HEK293 (cell line): ENCODE results near the gene LCMT1.

Source experiments
- CTCF ChIA-PET: fragments of 350-600 bp; formaldehyde crosslinking; extraction: SDS; loops from one replicate; lab custom pipeline; 2021; ENCODE audit warnings: antibody characterized with exemption; lab: Yijun Ruan, JAX
- POLR2A ChIA-PET: fragments of 300-600 bp; formaldehyde crosslinking; extraction: SDS; loops from one replicate; lab custom pipeline; 2020; ENCODE audit warnings: antibody characterized with exemption, inconsistent platforms; lab: Yijun Ruan, JAX
- H3K27ac ChIP-seq: fragments of 200-500 bp; sonication (Bioruptor generic); 2 replicates; pipeline ENCODE4 v1.5.1; 2014; ENCODE audit warnings: low read depth, low read length, control low read depth, inconsistent platforms; ENCODE audit errors: extremely low read depth
- H3K36me3 ChIP-seq, 2 experiments: fragments of 200-500 bp in 1 of 2; sonication (Bioruptor generic) in 1 of 2; 1 replicate in 1 of 2; 2 replicates in 1 of 2; pipeline ENCODE4 v1.5.1; 2014 to 2017; ENCODE audit warnings: inconsistent platforms in 2 of 2, low read length in 2 of 2; ENCODE audit not compliant: control insufficient read depth in 2 of 2, insufficient read depth in 1 of 2
- H3K4me1 ChIP-seq: fragments of 200-500 bp; sonication (Bioruptor generic); 2 replicates; pipeline ENCODE4 v1.5.1; 2014; ENCODE audit warnings: mild to moderate bottlenecking, low read length, inconsistent platforms; ENCODE audit not compliant: control insufficient read depth, insufficient read depth
- H3K4me3 ChIP-seq: 2 replicates; pipeline ENCODE4 v1.5.1; 2011; ENCODE audit warnings: low read depth, mild to moderate bottlenecking, control low read depth, low read length, moderate library complexity
- H3K9me3 ChIP-seq: fragments of 200-500 bp; sonication (Bioruptor generic); 2 replicates; pipeline ENCODE4 v1.5.1; 2014; ENCODE audit warnings: low read depth, low read length, inconsistent platforms; ENCODE audit not compliant: control insufficient read depth, insufficient read depth
- ELK4 ChIP-seq: IDR thresholded peaks from 2 replicates; pipeline ENCODE4 v1.6.1; 2011; ENCODE audit warnings: mild to moderate bottlenecking, low read depth, low read length, borderline replicate concordance
- GLIS1 ChIP-seq: fragments of 450-650 bp; formaldehyde crosslinking; IDR thresholded peaks from 2 replicates; pipeline ENCODE4 v1.5.1; 2016; ENCODE audit warnings: missing biosample characterization, missing genetic modification characterization
- KLF1 ChIP-seq: fragments of 450-650 bp; formaldehyde crosslinking; IDR thresholded peaks from 2 replicates; pipeline ENCODE4 v1.5.1; 2016; ENCODE audit warnings: missing biosample characterization, missing genetic modification characterization
- KLF16 ChIP-seq: fragments of 450-650 bp; formaldehyde crosslinking; IDR thresholded peaks from 2 replicates; pipeline ENCODE4 v1.5.1; 2017; ENCODE audit warnings: missing biosample characterization, missing genetic modification characterization
- KLF9 ChIP-seq: fragments of 450-650 bp; formaldehyde crosslinking; IDR thresholded peaks from 2 replicates; pipeline ENCODE4 v1.5.1; 2016; ENCODE audit warnings: missing biosample characterization, missing genetic modification characterization, low read depth
- PATZ1 ChIP-seq: fragments of 450-650 bp; formaldehyde crosslinking; IDR thresholded peaks from 2 replicates; pipeline ENCODE4 v1.5.1; 2016; ENCODE audit warnings: missing biosample characterization, missing genetic modification characterization
- PRDM2 ChIP-seq: fragments of 450-650 bp; formaldehyde crosslinking; IDR thresholded peaks from 2 replicates; pipeline ENCODE4 v1.5.1; 2016; ENCODE audit warnings: missing biosample characterization, missing genetic modification characterization, borderline replicate concordance
- REST ChIP-seq: fragments of 450-650 bp; formaldehyde crosslinking; IDR thresholded peaks from 2 replicates; pipeline ENCODE4 v1.5.1; 2016; ENCODE audit warnings: missing biosample characterization, missing genetic modification characterization
- SP2 ChIP-seq: fragments of 450-650 bp; formaldehyde crosslinking; IDR thresholded peaks from 2 replicates; pipeline ENCODE4 v1.5.1; 2016; ENCODE audit warnings: missing biosample characterization, missing genetic modification characterization
- SP3 ChIP-seq: fragments of 450-650 bp; formaldehyde crosslinking; IDR thresholded peaks from 2 replicates; pipeline ENCODE4 v1.5.1; 2016; ENCODE audit warnings: missing biosample characterization, missing genetic modification characterization
- ZBTB17 ChIP-seq: fragments of 450-650 bp; formaldehyde crosslinking; IDR thresholded peaks from 2 replicates; pipeline ENCODE4 v1.5.1; 2016; ENCODE audit warnings: missing biosample characterization, missing genetic modification characterization
- ZBTB26 ChIP-seq: fragments of 450-650 bp; formaldehyde crosslinking; optimal IDR thresholded peaks from 2 replicates; pipeline ENCODE3; 2016; ENCODE audit warnings: missing biosample characterization, mild to moderate bottlenecking, missing genetic modification characterization
- ZBTB8A ChIP-seq: fragments of 450-650 bp; formaldehyde crosslinking; IDR thresholded peaks from 2 replicates; pipeline ENCODE4 v1.5.1; 2016; ENCODE audit warnings: missing biosample characterization, missing genetic modification characterization
- ZFP69B ChIP-seq: fragments of 450-650 bp; formaldehyde crosslinking; IDR thresholded peaks from 2 replicates; pipeline ENCODE4 v1.5.1; 2016; ENCODE audit warnings: missing biosample characterization, missing genetic modification characterization
- ZNF138 ChIP-seq: fragments of 450-650 bp; formaldehyde crosslinking; IDR thresholded peaks from 2 replicates; pipeline ENCODE4 v1.5.1; 2016; ENCODE audit warnings: missing biosample characterization, missing genetic modification characterization, borderline replicate concordance
- ZNF16 ChIP-seq: fragments of 450-650 bp; formaldehyde crosslinking; IDR thresholded peaks from 2 replicates; pipeline ENCODE4 v1.5.1; 2016; ENCODE audit warnings: low read depth, missing biosample characterization, missing genetic modification characterization
- ZNF248 ChIP-seq: fragments of 450-650 bp; formaldehyde crosslinking; IDR thresholded peaks from 2 replicates; pipeline ENCODE4 v1.5.1; 2017; ENCODE audit warnings: missing biosample characterization, missing genetic modification characterization
- ZNF335 ChIP-seq: fragments of 450-650 bp; formaldehyde crosslinking; conservative IDR thresholded peaks from 2 replicates; pipeline ENCODE4 v1.5.1; 2016; ENCODE audit warnings: missing biosample characterization, missing genetic modification characterization
- ZNF394 ChIP-seq: fragments of 450-650 bp; formaldehyde crosslinking; IDR thresholded peaks from 2 replicates; pipeline ENCODE4 v1.5.1; 2016; ENCODE audit warnings: missing biosample characterization, missing genetic modification characterization, mild to moderate bottlenecking, moderate library complexity, borderline replicate concordance
- ZNF530 ChIP-seq: fragments of 450-650 bp; formaldehyde crosslinking; IDR thresholded peaks from 2 replicates; pipeline ENCODE4 v1.5.1; 2016; ENCODE audit warnings: low read depth, missing biosample characterization, missing genetic modification characterization
- ZNF561 ChIP-seq: fragments of 450-650 bp; IDR thresholded peaks from 2 replicates; pipeline ENCODE4 v1.5.1; 2018; ENCODE audit warnings: missing biosample characterization, missing genetic modification characterization, borderline replicate concordance

The LCMT1 gene

GRCh38 chr16:25066747-25067631 lies 44.6 kb upstream of the LCMT1 start:
- Histone ChIP-seq H3K36me3 (no peaks in the 10 kb centered on the region), H3K4me1 (no peaks in the 10 kb centered on the region), H3K9me3 (no peaks in the 10 kb centered on the region), H3K27ac (peak overlapping the region; percentile 25; the same call in 1 of the 2 replicates), H3K4me3 (peak overlapping the region; percentile 65)
- CTCF ChIA-PET = interaction anchor here (0.7 to 1.3 kb wide), 2 partner anchors 39 to 43 kb away, joined by 3 to 4 read pairs; no protein-coding TSS in a partner anchor
- POLR2A ChIA-PET = interaction anchor here (0.5 to 1.7 kb wide), 11 partner anchors 9 to 1312 kb away, joined by 3 to 12 read pairs (median 3); partner anchors contain the start of genes ARHGAP17 and LCMT1
- TF ChIP-seq SP3 (tag by site-specific recombination) (peak; percentile 77), ELK4 (no peak), ZNF248 (tag by site-specific recombination) (no peak), ZBTB17 (peak; percentile 93), ZNF561 (tag by site-specific recombination) (no peak), ZNF335 (tag by site-specific recombination) (peak; percentile 87), GLIS1 (peak; percentile 40; the same call in 1 of the 2 replicates), ZNF394 (tag by site-specific recombination) (0 out of 2 replicates have a peak, but pooled peaks have one; percentile 24), SP2 (tag by site-specific recombination) (peak; percentile 78), ZNF530 (tag by site-specific recombination) (0 out of 2 replicates have a peak, but pooled peaks have one; percentile 56), ZFP69B (peak; percentile 86), ZNF138 (no peak), PATZ1 (tag by site-specific recombination) (peak; percentile 81), KLF9 (tag by site-specific recombination) (peak; percentile 81), ZBTB8A (peak; percentile 47), KLF1 (tag by site-specific recombination) (peak; percentile 42), REST (tag by site-specific recombination) (0 out of 2 replicates have a peak, but pooled peaks have one; percentile 47), ZBTB26 (tag by site-specific recombination) (peak; percentile 65), KLF16 (tag by site-specific recombination) (peak; percentile 53), ZNF16 (no peak), PRDM2 (no peak)
